Ovary (tissue), 9 donors: ENCODE measurements around the gene NBEAL2. TPM values are rescaled to one million over a fixed set of nuclear protein-coding genes. Genes with fewer than 3 reads are reported as not detected.
A peak's percentile ranks its signal among the peaks of the same experiment; 100 is the strongest.

ENCODE experiments used
- DNase-seq, 5 donors: peaks; one replicate each; pipeline ENCODE4 v3.0.0-alpha.2; 2019 to 2020
- H3K27ac ChIP-seq, 2 donors: fragments of 200-600 bp; one replicate each; pipeline versions ENCODE4 v1.5.1 to v1.8.0; 2019 to 2022
- H3K27me3 ChIP-seq: fragments of 200-600 bp; one replicate; pipeline ENCODE4 v1.8.0; 2022
- H3K36me3 ChIP-seq: fragments of 200-600 bp; sonication (generic); one replicate; pipeline ENCODE4 v1.5.1; 2019
- H3K4me1 ChIP-seq: one replicate; pipeline ENCODE4 v1.8.1; 2013; ENCODE audit warnings: mild to moderate bottlenecking, moderate library complexity; ENCODE audit not compliant: insufficient read depth
- H3K4me3 ChIP-seq: fragments of 200-600 bp; sonication (generic); one replicate; pipeline ENCODE4 v1.5.1; 2017
- H3K9me3 ChIP-seq, 2 donors: fragments of 200-600 bp in 1 of 2; sonication (generic) in 1 of 2; one replicate each; pipeline versions ENCODE4 v1.5.1 to v1.8.1; 2013 to 2019; ENCODE audit warnings: mild to moderate bottlenecking in 1 of 2, moderate library complexity in 1 of 2
- CTCF ChIP-seq, 3 donors: fragments of 450-650 bp in 2 of 3; fragments of 200-600 bp in 1 of 3; IDR thresholded peaks; one replicate each; pipeline versions ENCODE4 v1.5.1 to v1.8.0; 2016 to 2022; ENCODE audit warnings: antibody characterized with exemption in 3 of 3, mild to moderate bottlenecking in 1 of 3
- EP300 ChIP-seq: sonication (generic); formaldehyde crosslinking; IDR thresholded peaks from one replicate; pipeline ENCODE4 v1.6.1; 2017; ENCODE audit warnings: antibody characterized with exemption
- POLR2A ChIP-seq: fragments of 450-650 bp; IDR thresholded peaks from one replicate; pipeline ENCODE4 v1.6.1; 2017; ENCODE audit warnings: antibody characterized with exemption, mild to moderate bottlenecking, moderate library complexity
- WGBS, 3 donors: extraction: QIAGEN DNeasy Blood & Tissue Kit in 1 of 3; methylation state at CpG; one replicate each; pipeline versions ENCODE4 v1.1.5 to v1.1.7; 2013 to 2017; 5-methylcytosine and 5-hydroxymethylcytosine counted together
- intact Hi-C, 4 donors: fragments of 100-400 bp; cut with DNase I; formaldehyde crosslinking; loops; one replicate each; pipeline versions ENCODE4 v1.11.0 to v1.15.1; 2022 to 2023
- polyA plus RNA-seq, 2 donors: library from polyadenylated mRNA; stranded (reverse); fragments of 200-250 nt in 1 of 2; fragments of 350-450 nt in 1 of 2; fragmentation: Illumina TruSeq in 1 of 2; extraction: RNeasy Lipid Tissue Mini Kit (QIAGEN cat#74804) in 1 of 2; gene quantifications; one replicate each; pipeline ENCODE4 v1.2.3, GENCODE V29; 2013 to 2014
- total RNA-seq, 7 donors: library from RNA; depleted of rRNA in 2 of 7; stranded (reverse); fragments of >200 nt in 2 of 7; fragmentation: NEBNext Ultra II Directional in 3 of 7; extraction: Animal tissue kit (Norgen Biotek cat#: 25700) in 3 of 7; gene quantifications; one replicate each; pipeline versions ENCODE4 v1.1.0 to v1.2.4, GENCODE V29; 2016 to 2023
- donor health status: DM: no; HTN: no; CAD: no; lungs with moderate emphysema.
- donor health status: DM: no; HTN: no; CAD: no.
- donor health status: Bipolar disorder and iron deficiency.
- donor health status: DM: yes; HTN: yes; CAD: no.
- donor health status: DM: no; HTN: no; CAD: no.
- donor health status: DM: yes; HTN: yes; CAD: no.

The NBEAL2 gene
- total and polyA plus RNA-seq, 9 donors = 3.4 to 19.1 (median 13.7) TPM

GRCh38 chr3:47007482-47008233 is 28.2 kb downstream of the NBEAL2 start:
- 83 to 90% (median 85%) methylated on average over 14 to 16 of the region's 16 CpGs for WGBS, 3 donors
- Histone ChIP-seq H3K36me3 (no peaks in the 10 kb centered on the region), H3K9me3 (no peaks in the 10 kb centered on the region), H3K27ac (no peak overlapping the region), H3K4me1 (peaks cover 4% of the 10 kb centered on the region), H3K4me3 (no peak overlapping the region), H3K27me3 (no peaks in the 10 kb centered on the region)
- intact Hi-C loops = loop anchor here in 1 of 4 donors (10.0 kb wide), 1 partner anchor 303 kb away; the partner anchor contains the start of gene TMIE
- DNase-seq = peak in 4 of 5 donors; percentile 11 to 31 (median 23)
- TF ChIP-seq EP300 = no peak
- no peak for TF ChIP-seq POLR2A
- no peak for TF ChIP-seq CTCF (IDR thresholded peaks at IDR 0.05)

GRCh38 chr3:47008234-47008796 is 28.8 kb downstream of the NBEAL2 start:
- Histone ChIP-seq H3K27ac (no peak overlapping the region), H3K4me3 (no peak overlapping the region), H3K36me3 (no peaks in the 10 kb centered on the region), H3K4me1 (peaks cover 4% of the 10 kb centered on the region), H3K9me3 (no peaks in the 10 kb centered on the region), H3K27me3 (no peaks in the 10 kb centered on the region)
- TF ChIP-seq EP300 (no peak), CTCF (IDR thresholded peaks at IDR 0.05) (no peak), POLR2A (no peak)
- 93 to 96% (median 95%) methylated on average over 12 to 13 of the region's 13 CpGs for WGBS, 3 donors
- DNase-seq = peak in 3 of 5 donors; percentile 21 to 41 (median 36)
- intact Hi-C loops = loop anchor here in 1 of 4 donors (10.0 kb wide), 1 partner anchor 304 kb away; the partner anchor contains the start of gene TMIE

- no peaks in the 10 kb centered on the region for H3K36me3 ChIP-seq
- WGBS, 3 donors = 13 to 47% (median 16%) methylated on average over 10 to 23 of the region's 23 CpGs
- peaks cover 4% of the 10 kb centered on the region for H3K4me1 ChIP-seq
- H3K27me3 ChIP-seq = no peaks in the 10 kb centered on the region
- intact Hi-C loops = loop anchor here in 1 of 4 donors (10.0 kb wide), 1 partner anchor 304 kb away; the partner anchor contains the start of gene TMIE
- H3K27ac ChIP-seq = peak overlapping the region in 1 of 2 donors; percentile 82
- H3K9me3 ChIP-seq = no peaks in the 10 kb centered on the region
- peak overlapping the region; percentile 76 for H3K4me3 ChIP-seq
- no peak for TF ChIP-seq EP300
- no peak for TF ChIP-seq CTCF (IDR thresholded peaks at IDR 0.05)
- no peak for TF ChIP-seq POLR2A
- DNase-seq = no peak
Observed at GRCh38 chr3:47008851-47009224, 29.4 kb downstream of the NBEAL2 start.

GRCh38 chr3:47009225-47010110 is 30.0 kb downstream of the NBEAL2 start:
- Histone ChIP-seq H3K4me3 (peak overlapping the region; percentile 76), H3K9me3 (no peaks in the 10 kb centered on the region), H3K27me3 (no peaks in the 10 kb centered on the region), H3K27ac (peak overlapping the region; percentile 35 to 82), H3K4me1 (peaks cover 4% of the 10 kb centered on the region), H3K36me3 (no peaks in the 10 kb centered on the region)
- intact Hi-C loops = loop anchor here in 2 of 4 donors (10.0 kb wide), 2 partner anchors 155 to 305 kb away; partner anchors contain the start of genes SETD2 (in 2 of the 2) and TMIE (in 1 of the 2)
- 1 to 3% (median 2%) methylated on average over 54 to 85 of the region's 85 CpGs for WGBS, 3 donors
- TF ChIP-seq CTCF (IDR thresholded peaks at IDR 0.05) (peak in 1 of 3 donors; percentile 7), POLR2A (peak; percentile 91), EP300 (no peak)
- peak; percentile 93 to 95 (median 94) for DNase-seq
